ENCODE results near the gene BIRC5. TPM values are rescaled to one million over a fixed set of nuclear protein-coding genes. Genes with fewer than 3 reads are reported as not detected.
A peak's percentile ranks its signal among the peaks of the same experiment; 100 is the strongest.

The BIRC5 gene
- total RNA-seq, 1 donor from 2014 or later: 22.0 TPM

GRCh38 chr17:78266771-78267170 is 52.7 kb downstream of the BIRC5 start:
- no peaks in the 10 kb centered on the region for H3K36me3 Mint-ChIP-seq (ENCODE audit: low read depth, unreplicated experiment)
- H3K9me3 Mint-ChIP-seq (ENCODE audit: unreplicated experiment): no peaks in the 10 kb centered on the region
- no peak for DNase-seq (ENCODE audit: low spot score)
- peaks cover 48% of the 10 kb centered on the region for H3K4me1 Mint-ChIP-seq (ENCODE audit: unreplicated experiment)
- peaks cover 7% of the 10 kb centered on the region for H3K27me3 Mint-ChIP-seq (ENCODE audit: unreplicated experiment)
- no peak overlapping the region for H3K27ac Mint-ChIP-seq (ENCODE audit: unreplicated experiment)
- H3K4me3 Mint-ChIP-seq (ENCODE audit: unreplicated experiment): no peak overlapping the region
- no peak for TF ChIP-seq CTCF (IDR thresholded peaks at IDR 0.05; ENCODE audit: unreplicated experiment)

GRCh38 chr17:78267253-78268073 is 53.4 kb downstream of the BIRC5 start:
- Mint-ChIP-seq H3K4me1 (ENCODE audit: unreplicated experiment) (peaks cover 52% of the 10 kb centered on the region), H3K27ac (ENCODE audit: unreplicated experiment) (no peak overlapping the region), H3K9me3 (ENCODE audit: unreplicated experiment) (no peaks in the 10 kb centered on the region), H3K27me3 (ENCODE audit: unreplicated experiment) (peaks cover 11% of the 10 kb centered on the region), H3K4me3 (ENCODE audit: unreplicated experiment) (no peak overlapping the region), H3K36me3 (ENCODE audit: low read depth, unreplicated experiment) (no peaks in the 10 kb centered on the region)
- DNase-seq (ENCODE audit: low spot score): no peak
- no peak for TF ChIP-seq CTCF (IDR thresholded peaks at IDR 0.05; ENCODE audit: unreplicated experiment)

GRCh38 chr17:78268191-78268874 is 54.3 kb downstream of the BIRC5 start:
- Mint-ChIP-seq H3K9me3 (ENCODE audit: unreplicated experiment) (no peaks in the 10 kb centered on the region), H3K4me1 (ENCODE audit: unreplicated experiment) (peaks cover 50% of the 10 kb centered on the region), H3K27me3 (ENCODE audit: unreplicated experiment) (peaks cover 12% of the 10 kb centered on the region), H3K27ac (ENCODE audit: unreplicated experiment) (no peak overlapping the region), H3K36me3 (ENCODE audit: low read depth, unreplicated experiment) (no peaks in the 10 kb centered on the region), H3K4me3 (ENCODE audit: unreplicated experiment) (no peak overlapping the region)
- DNase-seq (ENCODE audit: low spot score): no peak
- no peak for TF ChIP-seq CTCF (IDR thresholded peaks at IDR 0.05; ENCODE audit: unreplicated experiment)

GRCh38 chr17:78268951-78269905 is 55.2 kb downstream of the BIRC5 start:
- no peak for TF ChIP-seq CTCF (IDR thresholded peaks at IDR 0.05; ENCODE audit: unreplicated experiment)
- Mint-ChIP-seq H3K27ac (ENCODE audit: unreplicated experiment) (peak overlapping the region; percentile 24), H3K27me3 (ENCODE audit: unreplicated experiment) (peaks cover 10% of the 10 kb centered on the region), H3K9me3 (ENCODE audit: unreplicated experiment) (no peaks in the 10 kb centered on the region), H3K4me3 (ENCODE audit: unreplicated experiment) (no peak overlapping the region), H3K36me3 (ENCODE audit: low read depth, unreplicated experiment) (no peaks in the 10 kb centered on the region), H3K4me1 (ENCODE audit: unreplicated experiment) (peaks cover 48% of the 10 kb centered on the region)
- no peak for DNase-seq (ENCODE audit: low spot score)

Measured in endothelial cell (in vitro differentiated cells).